Adipocyte (in vitro differentiated cells): Measurements from ENCODE around the gene MINK1.

Experiments
- DNase-seq: peaks from one replicate; pipeline ENCODE4 v3.0.0-alpha.2; 2015; ENCODE audit warnings: low read depth
- H3K27me3 ChIP-seq: replicated peaks from 2 replicates; pipeline ENCODE4 v1.7.0; 2013; ENCODE audit warnings: mild to moderate bottlenecking, low read length, moderate library complexity; ENCODE audit not compliant: control insufficient read depth, insufficient read depth
- H3K36me3 ChIP-seq: 2 replicates; pipeline ENCODE4 v1.7.0; 2013; ENCODE audit warnings: low read length, mild to moderate bottlenecking, moderate library complexity; ENCODE audit not compliant: control insufficient read depth, insufficient read depth, severe bottlenecking
- H3K4me1 ChIP-seq: 2 replicates; pipeline ENCODE4 v1.7.0; 2013; ENCODE audit warnings: mild to moderate bottlenecking, low read length, moderate library complexity; ENCODE audit not compliant: control insufficient read depth, insufficient read depth
- H3K4me3 ChIP-seq: 2 replicates; pipeline ENCODE4 v1.7.0; 2013; ENCODE audit warnings: mild to moderate bottlenecking, low read length, moderate library complexity
- H3K9ac ChIP-seq: 2 replicates; pipeline ENCODE4 v1.7.0; 2013; ENCODE audit warnings: mild to moderate bottlenecking, low read length, moderate library complexity
- H3K9me3 ChIP-seq: 2 replicates; pipeline ENCODE4 v1.7.0; 2013; ENCODE audit warnings: mild to moderate bottlenecking, low read length, moderate library complexity; ENCODE audit not compliant: control insufficient read depth

The MINK1 gene

GRCh38 chr17:4932756-4933155 lies 99.6 kb downstream of the MINK1 start:
- no peak overlapping the region for H3K9ac ChIP-seq
- DNase-seq: no peak

GRCh38 chr17:4933646-4934045 lies 100.5 kb downstream of the MINK1 start:
- H3K4me3 ChIP-seq: no peak overlapping the region
- H3K27me3 ChIP-seq: no peaks in the 10 kb centered on the region
- peak overlapping the region; percentile 57 for H3K9ac ChIP-seq
- H3K4me1 ChIP-seq: peaks cover 16% of the 10 kb centered on the region
- peaks cover 28% of the 10 kb centered on the region for H3K36me3 ChIP-seq
- H3K9me3 ChIP-seq: no peaks in the 10 kb centered on the region
- no peak for DNase-seq

More at GRCh38 chr17:4932756-4933155, 99.6 kb downstream of the MINK1 start:
- Histone ChIP-seq H3K4me1 (peaks cover 8% of the 10 kb centered on the region), H3K36me3 (peaks cover 21% of the 10 kb centered on the region), H3K27me3 (no peaks in the 10 kb centered on the region), H3K9me3 (no peaks in the 10 kb centered on the region), H3K4me3 (no peak overlapping the region)

- Histone ChIP-seq H3K4me3 (no peak overlapping the region), H3K4me1 (peaks cover 22% of the 10 kb centered on the region), H3K27me3 (no peaks in the 10 kb centered on the region), H3K9me3 (no peaks in the 10 kb centered on the region), H3K9ac (peak overlapping the region; percentile 57), H3K36me3 (peaks cover 28% of the 10 kb centered on the region)
- DNase-seq: peak; percentile 4
Observed at GRCh38 chr17:4934173-4934979, 101.2 kb downstream of the MINK1 start.

DNA sequence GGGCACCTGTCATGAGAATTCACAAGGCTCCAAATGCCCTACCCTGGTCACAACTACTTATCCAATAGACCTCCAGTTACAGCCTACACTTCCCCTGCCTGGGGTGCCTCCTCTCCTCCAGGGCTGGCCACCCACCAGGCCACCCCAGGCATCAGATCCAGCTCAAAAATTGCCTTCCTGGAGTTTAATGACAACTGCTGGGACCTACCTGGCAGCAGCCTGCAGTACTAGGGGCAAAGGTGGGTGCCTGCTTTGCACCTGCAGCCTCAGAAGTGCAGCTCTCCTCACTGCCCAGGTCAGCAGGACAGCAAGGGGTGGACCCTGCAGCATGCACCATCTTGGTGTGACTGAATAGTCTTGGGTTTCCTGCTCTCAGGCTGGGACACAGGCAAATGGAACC lies 102.5 kb downstream of the MINK1 start:
- Histone ChIP-seq H3K4me3 (no peak overlapping the region), H3K36me3 (peaks cover 28% of the 10 kb centered on the region), H3K4me1 (peaks cover 22% of the 10 kb centered on the region), H3K9ac (no peak overlapping the region), H3K9me3 (no peaks in the 10 kb centered on the region), H3K27me3 (no peaks in the 10 kb centered on the region)
- no peak for DNase-seq

GRCh38 chr17:4936436-4936835 lies 103.3 kb downstream of the MINK1 start:
- Histone ChIP-seq H3K4me3 (no peak overlapping the region), H3K36me3 (peaks cover 28% of the 10 kb centered on the region), H3K27me3 (no peaks in the 10 kb centered on the region), H3K4me1 (peaks cover 28% of the 10 kb centered on the region), H3K9me3 (no peaks in the 10 kb centered on the region), H3K9ac (no peak overlapping the region)
- DNase-seq: no peak

DNA sequence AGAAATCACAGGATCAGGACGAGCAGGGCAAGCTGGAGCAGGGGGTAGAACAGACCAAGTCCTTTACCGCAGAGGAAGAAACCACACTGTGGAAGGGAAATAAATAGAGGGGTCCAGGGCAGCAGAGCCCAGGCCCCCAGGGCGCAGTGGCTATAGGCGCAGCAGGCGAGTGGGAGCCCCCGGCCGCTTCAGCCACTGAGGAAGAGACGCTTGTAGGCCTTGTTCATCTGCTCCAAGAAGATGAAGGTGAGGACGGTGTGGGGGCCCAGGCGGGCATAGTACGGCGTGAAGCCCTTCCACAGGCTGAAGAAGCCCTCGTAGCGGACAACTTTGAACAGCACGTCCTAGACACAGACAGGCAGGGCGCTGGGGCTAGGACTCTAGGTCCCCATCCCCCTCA lies 104.4 kb downstream of the MINK1 start:
- Histone ChIP-seq H3K4me3 (no peak overlapping the region), H3K9me3 (no peaks in the 10 kb centered on the region), H3K27me3 (no peaks in the 10 kb centered on the region), H3K4me1 (peaks cover 34% of the 10 kb centered on the region), H3K36me3 (peaks cover 30% of the 10 kb centered on the region), H3K9ac (no peak overlapping the region)
- DNase-seq: no peak

DNA sequence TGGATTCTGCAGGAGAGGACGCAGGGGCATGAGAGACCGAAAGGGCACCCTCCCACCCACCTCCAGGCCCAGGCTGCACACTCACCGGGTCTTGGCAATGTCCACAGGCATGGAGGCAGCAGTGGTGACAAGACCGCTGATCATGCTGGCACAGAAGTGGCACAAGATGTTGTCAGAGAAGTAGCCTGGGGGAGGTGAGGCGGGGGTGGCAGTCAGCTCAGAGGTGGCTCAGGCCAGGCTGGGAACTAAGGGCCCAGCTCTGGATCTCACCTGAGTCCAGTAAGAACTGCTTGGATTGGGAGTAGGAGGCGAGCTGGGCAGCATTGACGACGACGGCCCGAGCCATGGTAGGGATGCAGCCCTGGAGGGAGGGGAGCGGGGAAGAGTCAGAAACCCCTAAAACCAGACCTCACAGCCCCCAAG lies 104.9 kb downstream of the MINK1 start:
- no peak for DNase-seq
- H3K27me3 ChIP-seq: no peaks in the 10 kb centered on the region
- no peak overlapping the region for H3K4me3 ChIP-seq
- H3K36me3 ChIP-seq: peaks cover 36% of the 10 kb centered on the region
- peak overlapping the region; percentile 99 for H3K9ac ChIP-seq
- H3K4me1 ChIP-seq: peaks cover 38% of the 10 kb centered on the region
- H3K9me3 ChIP-seq: no peaks in the 10 kb centered on the region

GRCh38 chr17:4938688-4939545 lies 105.8 kb downstream of the MINK1 start:
- peaks cover 42% of the 10 kb centered on the region for H3K4me1 ChIP-seq
- no peaks in the 10 kb centered on the region for H3K9me3 ChIP-seq
- peak; percentile 21 for DNase-seq
- H3K4me3 ChIP-seq: peak overlapping the region; percentile 97
- H3K9ac ChIP-seq: peak overlapping the region; percentile 99
- H3K36me3 ChIP-seq: peaks cover 44% of the 10 kb centered on the region
- H3K27me3 ChIP-seq: no peaks in the 10 kb centered on the region

DNA sequence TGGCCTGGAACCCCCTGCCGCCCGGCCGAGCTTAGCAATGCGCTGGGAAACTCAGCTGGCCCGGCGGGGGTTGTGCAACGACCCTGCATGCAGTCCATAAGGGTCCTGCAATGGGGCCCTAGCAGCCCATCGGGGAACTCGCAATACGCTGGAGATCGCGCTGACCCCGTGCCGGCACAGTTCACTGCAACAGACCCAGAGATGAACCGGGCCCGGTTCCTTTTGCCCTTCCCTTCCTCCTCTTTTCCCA lies 106.3 kb downstream of the MINK1 start:
- peak; percentile 66 for DNase-seq
- H3K9me3 ChIP-seq: no peaks in the 10 kb centered on the region
- peak overlapping the region; percentile 99 for H3K9ac ChIP-seq
- no peaks in the 10 kb centered on the region for H3K27me3 ChIP-seq
- peak overlapping the region; percentile 97 for H3K4me3 ChIP-seq
- peaks cover 50% of the 10 kb centered on the region for H3K36me3 ChIP-seq
- peaks cover 38% of the 10 kb centered on the region for H3K4me1 ChIP-seq

DNA sequence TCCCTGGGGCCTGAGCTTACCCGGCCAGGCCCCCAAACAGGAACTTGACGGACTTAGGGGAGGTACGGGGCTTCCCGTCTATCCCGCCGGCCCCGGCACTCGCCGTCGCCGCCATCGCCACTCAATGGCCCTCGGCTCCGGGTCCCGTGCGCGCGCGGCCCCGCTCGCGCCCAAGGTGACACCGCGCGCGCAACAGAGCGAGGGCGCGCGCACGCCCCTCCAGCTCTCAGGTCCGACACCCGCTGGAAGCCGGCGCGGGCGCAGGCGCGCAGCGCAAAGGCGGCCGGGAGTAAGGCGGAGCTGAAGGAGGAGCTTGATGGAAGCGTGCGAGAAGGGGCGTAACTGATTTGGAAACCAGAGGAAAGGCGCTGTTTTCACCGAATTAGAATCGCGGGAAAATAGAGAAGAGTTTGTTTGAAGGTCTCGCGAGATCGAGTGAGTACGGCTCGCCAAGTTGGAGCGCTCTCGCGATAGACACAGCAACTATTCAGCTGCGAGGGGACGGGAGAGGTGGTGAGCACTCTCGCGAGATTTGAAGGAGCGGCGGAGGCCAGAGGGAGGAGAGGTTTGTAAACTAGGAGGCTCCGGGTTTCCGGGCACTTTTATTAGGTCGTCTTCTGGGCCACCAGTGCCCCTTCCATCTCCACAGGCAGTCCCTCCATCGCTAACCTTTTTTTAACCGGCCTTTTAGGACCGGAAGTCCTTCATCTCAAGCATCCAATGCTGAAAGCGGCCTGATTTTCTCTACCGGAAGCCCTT lies 106.8 kb downstream of the MINK1 start, which contains the start of the genes RNF167 and SLC25A11:
Gene RNF167 (plus strand): TSS at position 473 of the 759 bp plus-strand sequence. CDS start 642 bp downstream, outside the sequence.
Gene SLC25A11 (minus strand): TSS at position 251 of the 759 bp plus-strand sequence. CDS start 136 bp downstream, at position 115.
- Histone ChIP-seq H3K9me3 (no peaks in the 10 kb centered on the region), H3K9ac (peak within 1 kb of the TSS; percentile 99), H3K4me3 (peak within 1 kb of the TSS; percentile 97), H3K27me3 (no peaks in the 10 kb centered on the region), H3K4me1 (peaks cover 41% of the 10 kb centered on the region), H3K36me3 (peaks cover 55% of the 10 kb centered on the region)
- DNase-seq: peak; percentile 100
